Stimulated activated CD4-positive, alpha-beta T cell treated with anti-CD3 and anti-CD28 coated beads, TNF-alpha, amount 100 ng/mL, for 1 hour (primary cell): Measurements from ENCODE around the gene HDGFL2.

Experiments used
- DNase-seq, 3 donors: peaks; one replicate each; pipeline ENCODE4 v3.0.0-alpha.2; 2020; ENCODE audit warnings: low read depth in 3 of 3, low spot score in 1 of 3

The HDGFL2 gene

GRCh38 chr19:4464815-4465581 is 7.1 kb upstream of the HDGFL2 start:
- DNase-seq: no peak

DNA sequence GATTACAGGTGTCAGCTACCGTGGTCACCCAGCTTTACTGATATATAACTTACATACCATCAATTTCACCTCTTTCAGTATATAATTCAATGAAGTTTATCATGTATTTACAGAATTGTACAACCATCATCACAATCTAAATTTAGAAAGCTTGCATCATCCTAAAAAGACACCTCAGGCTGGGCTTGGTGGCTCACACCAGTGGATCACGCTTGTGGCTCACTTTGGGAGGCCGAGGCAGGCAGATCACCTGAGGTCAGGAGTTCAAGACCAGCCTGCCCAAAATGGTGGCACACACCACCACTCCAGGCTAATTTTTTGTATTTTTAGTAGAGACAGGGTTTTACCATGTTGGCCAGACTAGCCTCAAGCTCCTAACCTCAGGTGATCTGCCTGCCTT is 4.3 kb upstream of the HDGFL2 start:
- DNase-seq: no peak

- DNase-seq: peak; percentile 85 to 95 (median 95)
Observed at GRCh38 chr19:4471403-4472173, 509 bp upstream of the HDGFL2 start.

DNA sequence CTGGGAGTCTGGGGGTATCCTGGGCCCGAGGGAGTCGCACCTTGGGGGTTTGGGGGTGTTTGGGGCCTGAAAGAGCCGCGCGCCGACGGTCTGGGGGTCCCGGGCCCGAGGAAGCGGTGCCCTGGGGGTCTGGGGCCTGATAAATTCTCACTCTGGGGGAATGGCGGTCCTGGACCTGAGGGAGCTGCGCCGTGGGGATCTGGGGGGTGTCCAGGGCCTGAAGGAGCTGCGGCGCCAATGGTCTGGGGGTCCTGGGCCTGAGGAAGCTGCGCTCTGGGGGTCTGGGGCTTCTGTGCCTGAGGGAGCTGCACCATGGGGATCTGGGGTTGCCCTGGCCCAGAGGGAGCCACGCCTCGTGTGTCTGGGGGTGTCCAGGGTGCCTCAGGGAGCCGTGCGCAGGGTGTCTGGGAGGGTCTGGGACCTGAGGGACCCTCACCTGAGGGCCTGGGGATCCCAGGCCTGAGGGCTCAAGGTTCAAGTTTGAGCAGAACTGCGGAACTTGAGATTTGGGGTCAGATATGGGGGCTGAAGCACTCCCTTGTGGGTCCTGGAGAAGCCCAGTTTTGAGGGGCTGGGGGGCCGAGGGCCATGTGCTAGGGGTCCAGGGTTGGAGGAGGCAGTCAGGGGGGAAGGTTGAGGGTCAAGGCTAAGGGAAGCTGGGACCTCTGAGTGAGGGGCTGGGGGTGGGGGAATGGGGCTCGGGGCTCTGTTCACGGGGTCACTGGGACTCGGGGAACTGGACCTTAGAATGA is 1.1 kb downstream of the HDGFL2 start:
- no peak for DNase-seq

DNA sequence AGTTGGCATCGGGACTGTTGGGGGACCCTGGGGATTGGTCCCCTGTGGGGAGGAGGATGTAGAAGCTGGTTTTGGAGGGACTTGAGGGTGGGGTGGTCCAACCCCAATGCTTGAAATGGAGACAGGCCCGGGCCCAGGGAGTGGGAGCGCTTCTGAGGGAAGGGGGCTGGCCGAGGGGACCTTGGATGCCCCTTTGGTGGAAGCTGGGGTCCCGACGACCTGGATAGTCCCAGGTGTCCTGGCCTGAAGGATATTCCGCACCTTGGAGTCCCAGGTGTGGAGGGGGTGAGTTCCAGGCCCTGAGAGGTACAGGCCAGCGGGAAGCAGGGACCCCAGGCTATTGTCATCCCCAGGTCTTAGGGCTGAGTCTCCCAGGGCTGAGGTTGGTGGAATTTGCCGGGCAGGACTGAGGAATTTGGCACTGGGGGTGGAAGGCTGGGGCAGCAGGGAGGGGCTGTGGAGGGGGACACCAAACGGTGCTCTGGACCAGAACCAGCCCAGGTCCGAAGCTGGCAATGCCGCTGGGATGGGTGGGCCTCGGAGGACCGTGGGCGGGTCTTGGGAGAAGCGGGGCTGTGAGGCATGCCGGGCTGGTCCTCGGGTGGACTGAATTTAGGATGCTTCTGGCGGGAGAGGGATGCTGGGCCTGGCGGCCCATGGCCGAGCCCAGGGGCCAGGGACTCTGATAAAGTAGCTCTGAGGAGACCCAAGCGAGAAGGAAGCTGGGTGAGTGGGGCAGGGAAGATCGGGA is 1.8 kb downstream of the HDGFL2 start:
- no peak for DNase-seq

DNA sequence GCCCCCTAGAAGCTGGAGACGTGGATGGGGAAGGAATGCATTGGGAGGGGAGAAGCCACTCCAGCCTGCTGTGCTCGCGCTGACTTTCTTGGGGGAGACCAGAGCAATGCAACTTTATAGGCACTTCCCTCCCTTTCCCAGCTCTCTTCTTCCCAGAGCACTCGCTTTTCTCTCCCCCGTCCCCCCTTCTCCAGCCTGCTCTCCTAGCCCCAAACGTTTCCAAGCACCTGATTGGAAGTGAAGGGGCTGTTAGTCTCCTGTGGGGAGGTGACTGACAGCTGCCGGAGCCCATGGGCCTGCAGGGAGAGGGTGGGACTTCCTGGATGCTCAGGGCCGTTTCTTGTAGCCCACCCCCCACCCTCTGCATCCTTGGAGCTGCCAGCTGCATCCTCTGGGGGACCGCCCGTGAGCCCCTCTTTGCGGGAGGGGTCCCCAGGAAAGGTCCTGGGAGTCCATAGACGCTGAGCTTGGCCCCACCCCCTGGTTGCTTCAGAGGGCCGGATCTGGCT is 2.5 kb downstream of the HDGFL2 start:
- no peak for DNase-seq

- no peak for DNase-seq
Observed at GRCh38 chr19:4477034-4477801, 5.1 kb downstream of the HDGFL2 start.

GRCh38 chr19:4482721-4483364 is 10.7 kb downstream of the HDGFL2 start:
- DNase-seq: no peak

DNA sequence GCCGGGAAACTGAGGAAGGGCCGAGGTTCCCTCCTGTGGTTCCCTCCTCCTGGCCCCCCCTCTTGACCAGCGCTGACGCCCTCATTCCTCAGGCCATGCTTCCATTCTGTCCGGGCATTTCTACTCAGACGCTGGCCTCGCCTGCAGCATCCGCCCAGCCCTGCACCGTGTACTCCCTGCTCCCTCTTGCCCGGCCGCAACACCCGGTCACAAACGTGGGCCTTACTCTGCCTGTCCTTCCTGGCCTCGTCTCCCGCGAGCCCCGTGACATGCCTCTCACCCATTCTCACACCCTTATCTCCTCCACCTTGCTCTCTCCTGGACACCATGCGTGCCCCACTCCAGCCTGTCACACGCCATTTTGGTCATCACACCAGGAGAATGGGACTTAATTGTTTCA is 11.3 kb downstream of the HDGFL2 start:
- no peak for DNase-seq

GRCh38 chr19:4487572-4487971 is 15.5 kb downstream of the HDGFL2 start:
- DNase-seq: no peak

DNA sequence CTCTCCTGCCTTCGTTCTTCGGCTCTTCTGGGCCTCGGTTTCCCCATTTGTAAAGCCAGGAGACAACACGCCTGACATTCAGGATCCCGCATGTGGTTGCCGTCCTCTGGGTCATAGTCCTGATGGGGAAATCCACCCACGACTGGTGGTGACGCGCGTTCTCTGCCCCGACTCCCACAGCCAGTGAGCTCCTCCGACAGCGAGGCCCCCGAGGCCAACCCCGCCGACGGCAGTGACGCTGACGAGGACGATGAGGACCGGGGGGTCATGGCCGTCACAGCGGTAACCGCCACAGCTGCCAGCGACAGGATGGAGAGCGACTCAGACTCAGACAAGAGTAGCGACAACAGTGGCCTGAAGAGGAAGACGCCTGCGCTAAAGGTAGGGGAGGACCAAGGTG is 16.4 kb downstream of the HDGFL2 start:
- no peak for DNase-seq

GRCh38 chr19:4491446-4491845 is 19.3 kb downstream of the HDGFL2 start:
- no peak for DNase-seq

GRCh38 chr19:4492337-4493103 is 20.4 kb downstream of the HDGFL2 start:
- no peak for DNase-seq

- no peak for DNase-seq
Observed at GRCh38 chr19:4493104-4493928, 21.2 kb downstream of the HDGFL2 start.

- DNase-seq: no peak
Observed at GRCh38 chr19:4493929-4494690, 22.0 kb downstream of the HDGFL2 start.

- no peak for DNase-seq
Observed at GRCh38 chr19:4494691-4495064, 22.6 kb downstream of the HDGFL2 start.

- DNase-seq: no peak
Observed at GRCh38 chr19:4495471-4495870, 23.4 kb downstream of the HDGFL2 start.
